Activated CD4-positive, alpha-beta memory T cell treated with anti-CD3 and anti-CD28 coated beads for 36 hours (primary cell): ENCODE measurements around the gene CDYL2. TPM values are rescaled to one million over a fixed set of nuclear protein-coding genes. Genes with fewer than 3 reads are reported as not detected.
A peak's percentile ranks its signal among the peaks of the same experiment; 100 is the strongest.

ENCODE experiments used
- CTCF ChIA-PET: fragments of 350-600 bp; sonication (Branson Sonifier 250); formaldehyde crosslinking; loops from one replicate; lab custom pipeline; 2021; ENCODE audit warnings: antibody characterized with exemption, inconsistent platforms; lab: Charles Lee
- POLR2A ChIA-PET: fragments of 350-600 bp; sonication (Branson Sonifier 250); formaldehyde crosslinking; loops from one replicate; lab custom pipeline; 2021; ENCODE audit warnings: antibody characterized with exemption; lab: Charles Lee
- DNase-seq: peaks from one replicate; pipeline ENCODE4 v3.0.0-alpha.2; 2020
- H3K27ac Mint-ChIP-seq: one replicate; pipeline ENCODE4 v1.8.0; 2021; ENCODE audit warnings: mixed read lengths
- H3K27me3 Mint-ChIP-seq: one replicate; pipeline ENCODE4 v1.8.0; 2021; ENCODE audit warnings: mixed read lengths
- H3K36me3 Mint-ChIP-seq: one replicate; pipeline ENCODE4 v1.8.0; 2021; ENCODE audit warnings: mixed read lengths
- H3K4me1 Mint-ChIP-seq: one replicate; pipeline ENCODE4 v1.8.0; 2021; ENCODE audit warnings: low read depth, mixed read lengths
- H3K4me3 Mint-ChIP-seq: one replicate; pipeline ENCODE4 v1.8.0; 2021; ENCODE audit warnings: mild to moderate bottlenecking, mixed read lengths
- H3K9me3 Mint-ChIP-seq: one replicate; pipeline ENCODE4 v1.8.0; 2021; ENCODE audit warnings: mixed read lengths
- intact Hi-C: fragments of 100-400 bp; cut with micrococcal nuclease; formaldehyde crosslinking; loops from one replicate; pipeline ENCODE4 v1.15.1; 2023
- total RNA-seq, 2 experiments: library from RNA; stranded (reverse); gene quantifications; one replicate each; pipeline ENCODE4 v1.2.3, GENCODE V29; 2021

CDYL2 gene, protein sequence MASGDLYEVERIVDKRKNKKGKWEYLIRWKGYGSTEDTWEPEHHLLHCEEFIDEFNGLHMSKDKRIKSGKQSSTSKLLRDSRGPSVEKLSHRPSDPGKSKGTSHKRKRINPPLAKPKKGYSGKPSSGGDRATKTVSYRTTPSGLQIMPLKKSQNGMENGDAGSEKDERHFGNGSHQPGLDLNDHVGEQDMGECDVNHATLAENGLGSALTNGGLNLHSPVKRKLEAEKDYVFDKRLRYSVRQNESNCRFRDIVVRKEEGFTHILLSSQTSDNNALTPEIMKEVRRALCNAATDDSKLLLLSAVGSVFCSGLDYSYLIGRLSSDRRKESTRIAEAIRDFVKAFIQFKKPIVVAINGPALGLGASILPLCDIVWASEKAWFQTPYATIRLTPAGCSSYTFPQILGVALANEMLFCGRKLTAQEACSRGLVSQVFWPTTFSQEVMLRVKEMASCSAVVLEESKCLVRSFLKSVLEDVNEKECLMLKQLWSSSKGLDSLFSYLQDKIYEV
- 10 to 100 TPM; 29.4 to 34.1 TPM for total RNA-seq

DNA sequence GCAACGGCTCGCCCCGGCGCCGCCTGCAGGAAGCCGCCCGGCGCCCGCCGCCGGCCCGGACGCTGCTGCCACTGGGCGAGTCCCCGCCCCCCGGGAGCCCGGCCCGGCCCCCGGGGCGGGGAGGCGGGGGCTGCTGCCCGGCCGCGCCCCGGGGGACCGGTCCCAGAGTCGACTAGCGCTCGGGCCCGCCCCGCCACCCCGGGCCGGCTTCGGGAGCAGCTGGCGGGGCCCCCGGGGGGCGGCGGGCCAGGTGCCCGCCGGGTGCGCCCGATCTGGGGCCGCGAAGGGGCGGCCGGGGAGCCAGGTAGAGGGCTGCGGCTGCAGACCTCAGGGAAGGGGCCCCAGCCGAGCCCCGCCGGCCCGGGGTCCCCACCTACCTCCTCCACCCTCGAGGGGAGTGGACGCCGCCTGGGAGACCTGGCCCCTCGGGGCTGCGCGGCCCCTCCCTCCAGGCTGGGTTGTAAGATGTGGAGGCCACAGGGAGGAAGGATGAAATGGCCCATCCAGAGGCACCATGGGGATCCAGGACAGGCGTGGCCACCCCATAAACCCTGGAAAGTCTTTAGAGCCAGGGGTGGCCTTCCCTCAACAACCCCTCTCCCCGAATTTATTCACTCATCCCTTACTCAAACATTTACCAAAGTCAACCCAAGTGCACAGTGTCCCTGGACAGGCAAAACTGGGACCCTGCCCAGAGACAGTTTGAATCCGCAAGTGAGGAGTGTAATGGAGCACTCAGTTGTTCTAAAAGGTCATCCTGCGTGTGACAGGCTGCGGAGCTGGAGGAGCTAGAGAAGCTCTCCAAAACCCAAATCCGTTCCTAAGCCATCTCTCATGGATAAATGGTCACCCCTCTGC, at the start of gene CDYL2:
Gene CDYL2 (minus strand): TSS at position 73 of the 858 bp plus-strand sequence. CDS start 425 bp downstream, outside the sequence.
- intact Hi-C loops = loop anchor here (5.0 to 10.0 kb wide), 5 partner anchors 62 to 1530 kb away; partner anchors contain the start of genes C16orf46 and GAN
- Mint-ChIP-seq H3K36me3 (peaks cover 3% of the 10 kb centered on the region), H3K27ac (peak within 1 kb of the TSS; percentile 89), H3K4me1 (peaks cover 53% of the 10 kb centered on the region), H3K9me3 (no peaks in the 10 kb centered on the region), H3K4me3 (peak within 1 kb of the TSS; percentile 96), H3K27me3 (peaks cover 2% of the 10 kb centered on the region)
- ChIA-PET CTCF (no interaction called here), POLR2A (no interaction called here)
- peak; percentile 58 for DNase-seq

DNA sequence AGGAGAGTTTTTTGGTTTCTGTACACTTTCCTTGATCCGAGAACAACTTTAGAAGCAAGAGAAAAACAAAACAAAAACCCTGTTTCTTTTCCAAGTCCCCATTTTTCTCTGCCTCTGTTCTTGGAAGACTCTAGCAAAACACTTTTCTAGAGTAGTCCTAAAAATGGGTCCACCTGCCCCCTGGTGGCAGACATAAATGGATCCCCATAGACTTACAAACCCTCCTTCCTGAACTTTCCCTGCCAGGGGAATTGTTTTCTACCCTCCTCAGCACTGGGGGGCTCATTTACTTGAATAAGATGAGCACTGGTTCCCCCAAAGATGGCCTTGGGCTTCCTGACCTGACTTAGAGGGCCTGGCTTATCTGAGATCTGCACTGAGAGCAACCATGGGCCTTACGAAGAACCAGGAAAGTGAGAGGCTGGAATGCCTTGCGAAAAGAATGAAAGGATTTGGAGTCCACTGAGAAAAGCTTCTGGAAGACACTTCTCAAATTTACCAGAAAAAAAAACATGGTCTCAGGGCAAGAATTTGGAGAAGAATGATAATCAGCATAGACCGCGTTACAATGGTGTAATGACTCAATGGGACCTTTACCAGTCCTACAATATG, 48.0 kb upstream of the CDYL2 start:
- DNase-seq = peak; percentile 46
- Mint-ChIP-seq H3K27me3 (peaks cover 6% of the 10 kb centered on the region), H3K4me1 (no peaks in the 10 kb centered on the region), H3K9me3 (no peaks in the 10 kb centered on the region), H3K4me3 (no peak overlapping the region), H3K27ac (no peak overlapping the region), H3K36me3 (no peaks in the 10 kb centered on the region)
- intact Hi-C loops = no loop called here
- CTCF ChIA-PET = interaction anchor here (0.7 to 2.9 kb wide), 9 partner anchors 19 to 377 kb away, joined by 3 to 23 read pairs (median 3); no protein-coding TSS in a partner anchor
- POLR2A ChIA-PET = no interaction called here

DNA sequence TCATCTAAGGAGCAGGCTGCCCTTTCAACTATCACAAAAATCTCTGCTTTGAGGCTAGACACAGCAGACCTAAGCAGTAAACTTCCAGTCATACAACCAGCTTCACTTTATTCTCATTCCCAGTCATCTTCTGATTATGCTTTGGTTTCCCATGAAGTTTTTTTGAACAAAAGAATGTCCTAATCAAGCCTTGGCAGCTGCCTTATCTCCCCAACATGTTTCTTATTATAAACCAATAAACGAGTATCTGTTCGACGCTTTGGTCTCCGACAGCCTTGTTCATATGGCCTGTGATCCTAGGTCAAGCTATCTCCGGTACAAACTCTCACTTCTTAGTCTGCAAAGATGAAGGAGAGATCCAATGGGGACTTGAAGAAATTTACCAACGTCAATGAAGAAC, 47.4 kb upstream of the CDYL2 start:
- Mint-ChIP-seq H3K36me3 (no peaks in the 10 kb centered on the region), H3K4me3 (no peak overlapping the region), H3K27ac (no peak overlapping the region), H3K4me1 (no peaks in the 10 kb centered on the region), H3K27me3 (peaks cover 6% of the 10 kb centered on the region), H3K9me3 (no peaks in the 10 kb centered on the region)
- intact Hi-C loops = no loop called here
- no peak for DNase-seq
- ChIA-PET CTCF (interaction anchor here (0.7 to 2.9 kb wide), 9 partner anchors 18 to 377 kb away, joined by 3 to 23 read pairs (median 3); no protein-coding TSS in a partner anchor), POLR2A (interaction anchor here (0.6 kb wide), 1 partner anchor 70 kb away, joined by 4 read pairs; no protein-coding TSS in a partner anchor)

DNA sequence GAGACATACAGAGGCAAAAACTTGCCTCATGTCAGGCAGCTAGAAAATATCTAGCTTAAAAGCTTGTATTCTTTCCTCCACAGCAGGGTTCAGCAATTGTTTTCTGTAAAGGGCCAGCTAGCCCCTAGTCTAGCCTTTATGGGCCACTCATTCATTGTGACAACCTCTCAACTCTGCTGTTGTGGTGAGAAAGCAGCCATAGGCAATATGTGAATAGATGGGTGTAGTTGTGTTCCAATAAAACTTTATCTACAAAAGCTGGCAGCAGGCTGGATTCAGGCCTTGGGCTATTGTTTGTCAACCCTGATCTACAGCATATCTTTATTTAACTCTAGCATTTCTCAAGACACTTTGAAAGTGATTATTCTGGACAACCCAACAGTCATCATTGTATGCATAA, 46.4 kb upstream of the CDYL2 start:
- CTCF ChIA-PET = interaction anchor here (2.9 kb wide), 1 partner anchor 324 kb away, joined by 23 read pairs; no protein-coding TSS in a partner anchor
- no peaks in the 10 kb centered on the region for H3K9me3 Mint-ChIP-seq
- intact Hi-C loops = no loop called here
- H3K27ac Mint-ChIP-seq = no peak overlapping the region
- H3K27me3 Mint-ChIP-seq = peaks cover 6% of the 10 kb centered on the region
- POLR2A ChIA-PET = no interaction called here
- no peak overlapping the region for H3K4me3 Mint-ChIP-seq
- no peak for DNase-seq
- H3K4me1 Mint-ChIP-seq = no peaks in the 10 kb centered on the region
- H3K36me3 Mint-ChIP-seq = no peaks in the 10 kb centered on the region

DNA sequence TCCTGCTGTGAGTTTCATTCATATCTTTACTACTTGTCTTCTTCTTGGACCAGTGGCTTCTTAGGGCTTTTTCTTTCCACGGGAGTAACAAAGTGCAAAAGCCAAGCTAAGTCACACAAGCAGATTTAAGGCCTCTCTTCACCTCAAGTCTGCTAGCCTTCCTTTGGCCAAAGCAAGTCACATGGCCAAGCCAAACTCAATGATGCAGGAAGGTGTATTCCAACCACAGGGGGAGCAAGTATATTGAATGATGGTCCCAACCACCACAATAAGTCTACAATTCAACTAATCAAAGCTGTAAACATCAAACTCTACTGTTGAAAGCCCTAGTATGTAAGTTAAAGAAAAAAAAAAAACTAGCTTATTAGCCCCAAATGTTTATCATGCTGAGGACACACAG, 44.5 kb upstream of the CDYL2 start:
- ChIA-PET POLR2A (no interaction called here), CTCF (no interaction called here)
- Mint-ChIP-seq H3K36me3 (no peaks in the 10 kb centered on the region), H3K4me1 (no peaks in the 10 kb centered on the region), H3K4me3 (no peak overlapping the region), H3K27me3 (peaks cover under 1% of the 10 kb centered on the region), H3K9me3 (peaks cover 7% of the 10 kb centered on the region), H3K27ac (no peak overlapping the region)
- no peak for DNase-seq
- intact Hi-C loops = no loop called here

DNA sequence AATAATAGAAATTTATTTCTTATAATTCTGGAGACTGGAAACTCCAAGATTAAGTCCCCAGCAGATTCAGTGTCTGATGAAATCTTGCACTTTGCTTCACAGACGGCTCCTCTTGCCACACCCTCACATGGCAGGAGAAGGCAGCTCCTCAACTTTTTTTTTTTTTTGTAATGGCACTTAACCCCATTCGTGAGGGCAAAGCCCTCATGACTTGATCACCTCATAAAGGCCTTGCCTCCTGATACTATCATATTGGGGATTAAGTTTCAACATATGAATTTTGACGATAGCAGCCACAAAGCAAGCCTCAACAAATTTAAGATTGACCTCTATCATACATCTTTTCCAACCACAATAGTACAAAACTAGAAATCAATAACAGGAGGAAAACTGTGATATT, 42.3 kb upstream of the CDYL2 start:
- Mint-ChIP-seq H3K9me3 (peaks cover 19% of the 10 kb centered on the region), H3K4me1 (no peaks in the 10 kb centered on the region), H3K27me3 (peaks cover 5% of the 10 kb centered on the region), H3K36me3 (peaks cover 2% of the 10 kb centered on the region), H3K27ac (no peak overlapping the region), H3K4me3 (no peak overlapping the region)
- ChIA-PET POLR2A (no interaction called here), CTCF (no interaction called here)
- intact Hi-C loops = no loop called here
- DNase-seq = no peak

DNA sequence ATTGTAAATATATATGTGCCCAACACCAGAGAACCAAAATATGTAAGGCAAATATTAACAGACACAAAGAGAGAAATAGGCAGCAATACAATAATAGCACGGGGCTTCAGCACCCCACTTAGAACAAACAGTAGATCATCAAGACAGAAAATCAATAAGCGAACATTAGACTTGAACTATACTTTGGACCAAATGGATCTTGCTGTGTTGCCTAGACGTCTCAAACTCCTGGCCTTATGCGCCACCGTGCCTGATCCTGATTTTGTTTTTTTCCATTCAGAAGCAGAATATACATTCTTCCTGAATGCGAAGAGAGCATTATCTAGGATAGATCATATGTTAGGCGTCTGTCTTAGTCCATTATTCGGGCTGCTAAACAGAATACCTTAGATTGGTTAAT, 41.9 kb upstream of the CDYL2 start:
- intact Hi-C loops = no loop called here
- no peaks in the 10 kb centered on the region for H3K4me1 Mint-ChIP-seq
- POLR2A ChIA-PET = no interaction called here
- H3K4me3 Mint-ChIP-seq = no peak overlapping the region
- H3K9me3 Mint-ChIP-seq = peaks cover 23% of the 10 kb centered on the region
- CTCF ChIA-PET = no interaction called here
- H3K36me3 Mint-ChIP-seq = peaks cover 2% of the 10 kb centered on the region
- H3K27me3 Mint-ChIP-seq = peaks cover 9% of the 10 kb centered on the region
- no peak overlapping the region for H3K27ac Mint-ChIP-seq
- DNase-seq = no peak

DNA sequence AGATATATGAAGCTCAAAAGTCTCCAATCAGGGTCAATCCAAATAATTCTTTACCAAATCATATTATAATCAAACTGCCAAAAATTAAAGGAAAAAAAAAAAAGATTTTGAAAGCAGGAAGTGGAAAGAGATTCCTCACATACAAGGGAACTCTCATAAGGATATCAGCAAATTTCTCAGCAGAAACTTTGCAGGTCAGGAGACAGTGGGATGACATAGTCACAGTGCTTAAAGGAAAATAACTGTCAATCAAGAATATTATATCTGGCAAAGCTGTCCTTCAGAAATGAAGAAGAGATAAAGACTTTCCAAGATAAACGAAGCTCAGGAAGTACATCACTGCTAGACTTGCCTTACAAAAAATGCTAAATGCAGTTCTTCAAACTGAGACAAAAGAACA, 40.0 kb upstream of the CDYL2 start:
- intact Hi-C loops = no loop called here
- no peaks in the 10 kb centered on the region for H3K4me1 Mint-ChIP-seq
- peaks cover 30% of the 10 kb centered on the region for H3K9me3 Mint-ChIP-seq
- peaks cover 2% of the 10 kb centered on the region for H3K36me3 Mint-ChIP-seq
- DNase-seq = no peak
- H3K4me3 Mint-ChIP-seq = no peak overlapping the region
- CTCF ChIA-PET = no interaction called here
- H3K27me3 Mint-ChIP-seq = peaks cover 15% of the 10 kb centered on the region
- POLR2A ChIA-PET = no interaction called here
- no peak overlapping the region for H3K27ac Mint-ChIP-seq

DNA sequence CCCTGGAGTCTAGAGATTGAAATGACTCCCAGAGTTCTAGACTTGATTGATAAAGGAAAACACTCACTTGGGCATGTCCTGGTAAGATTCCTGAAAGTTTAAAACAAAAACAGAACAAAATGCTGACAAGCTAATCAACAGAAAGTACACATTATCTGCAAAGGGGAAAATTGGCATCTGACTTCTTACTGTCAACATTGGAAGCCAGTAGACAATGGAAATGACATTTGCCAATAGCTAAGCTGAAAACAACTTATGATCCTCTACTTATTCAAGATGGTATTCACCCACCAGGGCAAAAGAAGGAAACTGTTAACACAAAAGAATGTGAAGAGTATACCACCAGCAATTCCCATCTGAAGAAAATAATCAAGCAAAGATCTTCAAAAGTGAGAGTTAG, 36.8 kb upstream of the CDYL2 start:
- no peak overlapping the region for H3K27ac Mint-ChIP-seq
- POLR2A ChIA-PET = no interaction called here
- CTCF ChIA-PET = no interaction called here
- no peak overlapping the region for H3K4me3 Mint-ChIP-seq
- peaks cover 30% of the 10 kb centered on the region for H3K9me3 Mint-ChIP-seq
- no peaks in the 10 kb centered on the region for H3K4me1 Mint-ChIP-seq
- DNase-seq = no peak
- intact Hi-C loops = no loop called here
- H3K36me3 Mint-ChIP-seq = peaks cover 2% of the 10 kb centered on the region
- H3K27me3 Mint-ChIP-seq = peaks cover 20% of the 10 kb centered on the region

DNA sequence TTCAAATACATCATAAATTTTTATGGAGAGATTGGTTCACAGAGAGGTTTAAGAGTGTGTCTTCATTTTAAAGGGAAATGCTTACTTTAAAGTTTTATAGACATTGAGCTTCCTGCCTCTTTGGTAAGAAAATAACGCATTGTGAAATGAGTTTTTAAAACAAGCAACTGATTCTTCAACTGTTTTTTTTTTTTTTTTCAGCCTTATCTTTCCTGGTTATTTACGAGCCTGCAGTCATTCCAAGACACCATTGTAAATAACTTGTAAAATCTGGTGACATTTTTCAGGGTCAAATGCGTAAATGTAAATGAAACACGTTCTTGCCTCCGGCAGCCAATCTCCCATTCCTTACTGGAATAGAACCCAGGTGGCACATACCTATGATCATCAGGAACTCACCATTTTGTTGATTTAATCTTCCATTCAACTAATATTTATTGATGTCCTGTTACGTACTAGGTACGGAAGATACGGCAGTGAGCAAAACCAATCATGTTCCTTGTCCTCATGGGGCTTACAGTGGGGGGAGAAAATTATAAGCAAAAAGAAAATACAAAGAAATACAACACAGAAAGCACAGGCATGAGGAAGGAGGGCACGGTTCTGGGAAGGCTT, 33.2 kb upstream of the CDYL2 start:
- Mint-ChIP-seq H3K27ac (no peak overlapping the region), H3K4me1 (no peaks in the 10 kb centered on the region), H3K27me3 (peaks cover 20% of the 10 kb centered on the region), H3K9me3 (peaks cover 14% of the 10 kb centered on the region), H3K36me3 (no peaks in the 10 kb centered on the region), H3K4me3 (no peak overlapping the region)
- intact Hi-C loops = no loop called here
- POLR2A ChIA-PET = interaction anchor here (0.6 kb wide), 1 partner anchor 183 kb away, joined by 3 read pairs; no protein-coding TSS in a partner anchor
- DNase-seq = no peak
- CTCF ChIA-PET = no interaction called here

DNA sequence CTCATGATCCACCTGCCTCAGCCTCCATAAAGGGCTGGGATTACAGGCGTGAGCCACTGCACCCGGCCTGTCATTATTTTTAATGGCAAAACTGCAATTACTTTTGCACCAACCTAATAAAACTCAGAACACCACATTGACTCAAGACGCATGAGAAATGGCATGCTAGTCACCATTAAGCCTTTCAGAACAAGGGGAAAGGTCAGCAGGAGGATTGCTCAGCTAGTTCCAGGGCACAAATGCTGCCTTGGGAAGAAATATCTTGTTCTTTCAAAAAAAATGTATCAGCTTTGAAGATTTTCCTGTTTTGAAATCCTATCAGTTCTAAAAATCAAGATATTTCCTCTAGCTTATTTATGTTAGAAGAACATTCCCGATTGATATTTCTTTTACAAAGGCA, 32.4 kb upstream of the CDYL2 start:
- POLR2A ChIA-PET = interaction anchor here (0.6 kb wide), 2 partner anchors 50 to 182 kb away, joined by 3 read pairs; no protein-coding TSS in a partner anchor
- H3K4me1 Mint-ChIP-seq = no peaks in the 10 kb centered on the region
- CTCF ChIA-PET = interaction anchor here (0.7 kb wide), 1 partner anchor 310 kb away, joined by 3 read pairs; no protein-coding TSS in a partner anchor
- H3K36me3 Mint-ChIP-seq = no peaks in the 10 kb centered on the region
- peaks cover 11% of the 10 kb centered on the region for H3K9me3 Mint-ChIP-seq
- H3K27ac Mint-ChIP-seq = no peak overlapping the region
- H3K27me3 Mint-ChIP-seq = peaks cover 18% of the 10 kb centered on the region
- DNase-seq = no peak
- intact Hi-C loops = no loop called here
- no peak overlapping the region for H3K4me3 Mint-ChIP-seq
